SK-N-SH treated with all-trans-retinoic acid at 6 μM for 48 hours (cell line): ENCODE data around the gene MYO5C.

Experiments used
- ATAC-seq: fragments of 200-7000 bp; cut with Tn5 transposase; 3 replicates; pipeline ENCODE4 v1.9.1; 2020; ENCODE audit warnings: mild to moderate bottlenecking, moderate library complexity
- ARNTL ChIP-seq: fragments of 450-650 bp; formaldehyde crosslinking; IDR thresholded peaks from 2 replicates; pipeline ENCODE4 v1.5.0; 2020; ENCODE audit warnings: low read depth, mild to moderate bottlenecking, moderate library complexity, borderline replicate concordance
- BACH2 ChIP-seq: fragments of 250-450 bp; sonication (Bioruptor Pico); IDR thresholded peaks from 2 replicates; pipeline ENCODE4 v1.9.0; 2021; ENCODE audit warnings: mild to moderate bottlenecking, borderline replicate concordance
- CSDC2 ChIP-seq: fragments of 250-450 bp; sonication (Bioruptor Pico); IDR thresholded peaks from 2 replicates; pipeline ENCODE4 v1.5.0; 2020; ENCODE audit warnings: mild to moderate bottlenecking, moderate library complexity
- ESRRG ChIP-seq: fragments of 250-450 bp; sonication (Bioruptor Pico); IDR thresholded peaks from 2 replicates; pipeline ENCODE4 v1.6.1; 2021; ENCODE audit warnings: mild to moderate bottlenecking
- GLIS3 ChIP-seq: fragments of 250-450 bp; sonication (Bioruptor Pico); IDR thresholded peaks from 2 replicates; pipeline ENCODE4 v1.5.0; 2020; ENCODE audit warnings: mild to moderate bottlenecking, moderate library complexity
- ISL1 ChIP-seq: fragments of 250-450 bp; sonication (Bioruptor Pico); IDR thresholded peaks from 2 replicates; pipeline ENCODE4 v2.1.2; 2022; ENCODE audit warnings: mild to moderate bottlenecking, moderate library complexity
- OSR1 ChIP-seq: fragments of 250-450 bp; sonication (Bioruptor Pico); IDR thresholded peaks from 2 replicates; pipeline ENCODE4 v1.8.0; 2022; ENCODE audit warnings: moderate library complexity, mild to moderate bottlenecking, inconsistent platforms
- PPARA ChIP-seq: fragments of 250-450 bp; sonication (Bioruptor Pico); IDR thresholded peaks from 2 replicates; pipeline ENCODE4 v1.5.0; 2020; ENCODE audit warnings: mild to moderate bottlenecking, borderline replicate concordance
- RARB ChIP-seq: fragments of 250-450 bp; sonication (Bioruptor Pico); IDR thresholded peaks from 2 replicates; pipeline ENCODE4 v1.8.0; 2021; ENCODE audit warnings: mild to moderate bottlenecking, moderate library complexity
- SNAI2 ChIP-seq: fragments of 250-450 bp; sonication (Bioruptor Pico); IDR thresholded peaks from 2 replicates; pipeline ENCODE4 v1.5.0; 2020; ENCODE audit warnings: mild to moderate bottlenecking, moderate library complexity
- TCF4 ChIP-seq: fragments of 250-450 bp; sonication (Bioruptor Pico); IDR thresholded peaks from 2 replicates; pipeline ENCODE4 v1.8.0; 2021; ENCODE audit warnings: mild to moderate bottlenecking, moderate library complexity, borderline replicate concordance
- TOX ChIP-seq: fragments of 250-450 bp; sonication (Bioruptor Pico); IDR thresholded peaks from 2 replicates; pipeline ENCODE4 v1.8.0; 2021; ENCODE audit warnings: mild to moderate bottlenecking, moderate library complexity, borderline replicate concordance
- ZC3H10 ChIP-seq: fragments of 250-450 bp; sonication (Bioruptor Pico); IDR thresholded peaks from 2 replicates; pipeline ENCODE4 v1.5.1; 2021; ENCODE audit warnings: mild to moderate bottlenecking, moderate library complexity
- ZFP30 ChIP-seq: fragments of 450-650 bp; formaldehyde crosslinking; IDR thresholded peaks from 2 replicates; pipeline ENCODE4 v1.5.0; 2022; ENCODE audit warnings: mild to moderate bottlenecking, moderate library complexity
- ZNF565 ChIP-seq: fragments of 450-650 bp; formaldehyde crosslinking; conservative IDR thresholded peaks from 2 replicates; pipeline ENCODE4 v1.5.0; 2020; ENCODE audit warnings: low read depth, mild to moderate bottlenecking, moderate library complexity
- ZNF70 ChIP-seq: fragments of 450-650 bp; formaldehyde crosslinking; IDR thresholded peaks from 2 replicates; pipeline ENCODE4 v1.5.0; 2020; ENCODE audit warnings: mild to moderate bottlenecking, moderate library complexity
- ZNF8 ChIP-seq: fragments of 450-650 bp; formaldehyde crosslinking; IDR thresholded peaks from 2 replicates; pipeline ENCODE4 v1.5.0; 2020; ENCODE audit warnings: mild to moderate bottlenecking, moderate library complexity
- TF ChIP-seq, protein P1 (sequence below): fragments of 250-450 bp; sonication (Bioruptor Pico); IDR thresholded peaks from 2 replicates; pipeline ENCODE4 v1.5.0; 2020; ENCODE audit warnings: mild to moderate bottlenecking, moderate library complexity
- TF ChIP-seq, protein P2 (sequence below): fragments of 250-450 bp; sonication (Bioruptor Pico); IDR thresholded peaks from 2 replicates; pipeline ENCODE4 v1.5.1; 2021; ENCODE audit warnings: mild to moderate bottlenecking, moderate library complexity
- TF ChIP-seq, protein P3 (sequence below): fragments of 250-450 bp; sonication (Bioruptor Pico); IDR thresholded peaks from 2 replicates; pipeline ENCODE4 v1.5.1; 2020; ENCODE audit warnings: low read depth, mild to moderate bottlenecking, moderate library complexity
- TF ChIP-seq, protein P4 (sequence below): fragments of 250-450 bp; sonication (Bioruptor Pico); IDR thresholded peaks from 2 replicates; pipeline ENCODE4 v1.8.0; 2020; ENCODE audit warnings: mild to moderate bottlenecking, moderate library complexity, borderline replicate concordance

Gene MYO5C

DNA sequence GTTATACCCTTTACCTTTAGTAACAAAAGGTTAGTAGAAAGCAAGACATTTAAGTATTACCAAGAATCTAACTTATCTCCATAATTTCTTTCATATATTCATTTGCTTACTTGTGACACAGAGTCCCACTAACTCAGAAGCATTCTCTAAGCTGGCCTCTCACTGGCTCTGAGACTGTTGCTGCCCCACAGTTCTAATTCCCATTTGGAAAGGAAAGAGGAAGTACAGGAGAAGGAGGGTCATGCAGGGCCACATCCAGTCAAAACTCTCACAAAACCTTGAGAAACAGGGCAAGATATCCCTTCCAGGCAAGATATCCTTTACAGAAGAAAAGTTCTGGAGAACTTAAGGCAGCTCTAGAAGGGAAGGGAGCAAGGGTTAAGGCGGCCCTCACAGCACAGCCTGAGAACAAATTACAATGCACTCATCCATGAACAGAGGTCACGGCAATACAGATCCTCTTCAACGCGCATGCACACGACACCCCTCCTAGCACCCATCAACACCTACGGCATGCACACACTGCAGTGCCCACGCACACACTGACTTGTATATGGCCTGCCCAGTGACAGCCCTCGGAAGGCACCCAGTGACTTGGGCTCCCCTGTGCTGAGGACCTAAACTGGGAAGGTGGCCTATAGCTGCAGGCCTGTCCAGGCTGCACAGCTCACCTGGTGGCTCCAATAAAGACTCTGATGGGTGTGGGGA lies 13.0 kb upstream of the MYO5C start (continued):
- TF ChIP-seq, protein P1, sequence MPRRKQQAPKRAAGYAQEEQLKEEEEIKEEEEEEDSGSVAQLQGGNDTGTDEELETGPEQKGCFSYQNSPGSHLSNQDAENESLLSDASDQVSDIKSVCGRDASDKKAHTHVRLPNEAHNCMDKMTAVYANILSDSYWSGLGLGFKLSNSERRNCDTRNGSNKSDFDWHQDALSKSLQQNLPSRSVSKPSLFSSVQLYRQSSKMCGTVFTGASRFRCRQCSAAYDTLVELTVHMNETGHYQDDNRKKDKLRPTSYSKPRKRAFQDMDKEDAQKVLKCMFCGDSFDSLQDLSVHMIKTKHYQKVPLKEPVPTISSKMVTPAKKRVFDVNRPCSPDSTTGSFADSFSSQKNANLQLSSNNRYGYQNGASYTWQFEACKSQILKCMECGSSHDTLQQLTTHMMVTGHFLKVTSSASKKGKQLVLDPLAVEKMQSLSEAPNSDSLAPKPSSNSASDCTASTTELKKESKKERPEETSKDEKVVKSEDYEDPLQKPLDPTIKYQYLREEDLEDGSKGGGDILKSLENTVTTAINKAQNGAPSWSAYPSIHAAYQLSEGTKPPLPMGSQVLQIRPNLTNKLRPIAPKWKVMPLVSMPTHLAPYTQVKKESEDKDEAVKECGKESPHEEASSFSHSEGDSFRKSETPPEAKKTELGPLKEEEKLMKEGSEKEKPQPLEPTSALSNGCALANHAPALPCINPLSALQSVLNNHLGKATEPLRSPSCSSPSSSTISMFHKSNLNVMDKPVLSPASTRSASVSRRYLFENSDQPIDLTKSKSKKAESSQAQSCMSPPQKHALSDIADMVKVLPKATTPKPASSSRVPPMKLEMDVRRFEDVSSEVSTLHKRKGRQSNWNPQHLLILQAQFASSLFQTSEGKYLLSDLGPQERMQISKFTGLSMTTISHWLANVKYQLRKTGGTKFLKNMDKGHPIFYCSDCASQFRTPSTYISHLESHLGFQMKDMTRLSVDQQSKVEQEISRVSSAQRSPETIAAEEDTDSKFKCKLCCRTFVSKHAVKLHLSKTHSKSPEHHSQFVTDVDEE = no peak
- TF ChIP-seq ZNF565 (CRISPR knock-in tag) = no peak
- TF ChIP-seq, protein P2, sequence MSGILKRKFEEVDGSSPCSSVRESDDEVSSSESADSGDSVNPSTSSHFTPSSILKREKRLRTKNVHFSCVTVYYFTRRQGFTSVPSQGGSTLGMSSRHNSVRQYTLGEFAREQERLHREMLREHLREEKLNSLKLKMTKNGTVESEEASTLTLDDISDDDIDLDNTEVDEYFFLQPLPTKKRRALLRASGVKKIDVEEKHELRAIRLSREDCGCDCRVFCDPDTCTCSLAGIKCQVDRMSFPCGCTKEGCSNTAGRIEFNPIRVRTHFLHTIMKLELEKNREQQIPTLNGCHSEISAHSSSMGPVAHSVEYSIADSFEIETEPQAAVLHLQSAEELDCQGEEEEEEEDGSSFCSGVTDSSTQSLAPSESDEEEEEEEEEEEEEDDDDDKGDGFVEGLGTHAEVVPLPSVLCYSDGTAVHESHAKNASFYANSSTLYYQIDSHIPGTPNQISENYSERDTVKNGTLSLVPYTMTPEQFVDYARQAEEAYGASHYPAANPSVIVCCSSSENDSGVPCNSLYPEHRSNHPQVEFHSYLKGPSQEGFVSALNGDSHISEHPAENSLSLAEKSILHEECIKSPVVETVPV (CRISPR knock-in tag) = no peak

DNA sequence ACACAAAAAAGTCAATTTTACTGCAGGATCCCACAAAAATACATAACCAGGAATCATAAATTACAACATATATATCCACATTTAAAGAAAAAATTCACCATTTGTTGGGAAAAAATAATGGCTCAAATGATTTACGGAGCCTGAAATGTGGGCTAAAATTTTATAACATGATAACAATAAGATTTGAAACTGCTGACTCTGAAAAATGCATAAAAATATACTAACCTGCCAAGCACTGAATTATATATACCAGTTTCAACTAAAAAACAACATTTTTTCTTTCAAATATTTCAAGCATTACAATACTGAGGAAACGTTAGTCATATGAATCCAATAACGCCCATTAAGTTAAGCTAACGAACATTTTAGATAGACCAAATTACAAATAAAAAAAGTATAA lies 12.2 kb upstream of the MYO5C start:
- TF ChIP-seq SNAI2 (CRISPR knock-in tag) (no peak), ZNF8 (CRISPR knock-in tag) (no peak), ZC3H10 (CRISPR knock-in tag) (no peak), GLIS3 (no peak), OSR1 (CRISPR knock-in tag) (no peak), ZFP30 (no peak), CSDC2 (CRISPR knock-in tag) (no peak), RARB (CRISPR knock-in tag) (no peak), ZNF565 (CRISPR knock-in tag) (no peak), PPARA (no peak), TOX (CRISPR knock-in tag) (no peak), TCF4 (no peak)
- TF ChIP-seq, protein P3, sequence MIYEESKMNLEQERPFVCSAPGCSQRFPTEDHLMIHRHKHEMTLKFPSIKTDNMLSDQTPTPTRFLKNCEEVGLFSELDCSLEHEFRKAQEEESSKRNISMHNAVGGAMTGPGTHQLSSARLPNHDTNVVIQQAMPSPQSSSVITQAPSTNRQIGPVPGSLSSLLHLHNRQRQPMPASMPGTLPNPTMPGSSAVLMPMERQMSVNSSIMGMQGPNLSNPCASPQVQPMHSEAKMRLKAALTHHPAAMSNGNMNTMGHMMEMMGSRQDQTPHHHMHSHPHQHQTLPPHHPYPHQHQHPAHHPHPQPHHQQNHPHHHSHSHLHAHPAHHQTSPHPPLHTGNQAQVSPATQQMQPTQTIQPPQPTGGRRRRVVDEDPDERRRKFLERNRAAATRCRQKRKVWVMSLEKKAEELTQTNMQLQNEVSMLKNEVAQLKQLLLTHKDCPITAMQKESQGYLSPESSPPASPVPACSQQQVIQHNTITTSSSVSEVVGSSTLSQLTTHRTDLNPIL (CRISPR knock-in tag) = no peak
- TF ChIP-seq, protein P2 (CRISPR knock-in tag) = no peak
- TF ChIP-seq, protein P4, sequence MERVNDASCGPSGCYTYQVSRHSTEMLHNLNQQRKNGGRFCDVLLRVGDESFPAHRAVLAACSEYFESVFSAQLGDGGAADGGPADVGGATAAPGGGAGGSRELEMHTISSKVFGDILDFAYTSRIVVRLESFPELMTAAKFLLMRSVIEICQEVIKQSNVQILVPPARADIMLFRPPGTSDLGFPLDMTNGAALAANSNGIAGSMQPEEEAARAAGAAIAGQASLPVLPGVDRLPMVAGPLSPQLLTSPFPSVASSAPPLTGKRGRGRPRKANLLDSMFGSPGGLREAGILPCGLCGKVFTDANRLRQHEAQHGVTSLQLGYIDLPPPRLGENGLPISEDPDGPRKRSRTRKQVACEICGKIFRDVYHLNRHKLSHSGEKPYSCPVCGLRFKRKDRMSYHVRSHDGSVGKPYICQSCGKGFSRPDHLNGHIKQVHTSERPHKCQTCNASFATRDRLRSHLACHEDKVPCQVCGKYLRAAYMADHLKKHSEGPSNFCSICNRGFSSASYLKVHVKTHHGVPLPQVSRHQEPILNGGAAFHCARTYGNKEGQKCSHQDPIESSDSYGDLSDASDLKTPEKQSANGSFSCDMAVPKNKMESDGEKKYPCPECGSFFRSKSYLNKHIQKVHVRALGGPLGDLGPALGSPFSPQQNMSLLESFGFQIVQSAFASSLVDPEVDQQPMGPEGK = no peak
- TF ChIP-seq, all 23 proteins: peak for 0
- no peak for ATAC-seq

DNA sequence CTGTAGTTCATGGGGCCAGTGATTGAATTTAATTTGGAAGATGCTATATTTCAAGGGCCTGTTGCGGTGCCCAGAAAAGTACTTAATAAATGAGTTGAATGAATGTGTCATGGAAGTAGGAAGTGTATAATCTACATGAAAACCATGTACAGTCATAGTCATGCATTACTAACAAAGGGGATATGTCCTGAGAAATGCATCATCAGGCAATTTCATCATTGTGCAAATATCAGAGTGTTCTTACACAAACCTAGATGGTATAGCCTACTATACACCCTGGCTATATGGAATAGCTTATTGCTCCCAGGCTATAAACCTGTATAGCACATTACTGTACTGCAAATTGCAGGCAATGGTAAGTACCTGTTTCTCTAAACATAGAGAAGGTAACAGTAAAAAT lies 10.7 kb upstream of the MYO5C start:
- ATAC-seq = no peak

More for the DNA sequence above, 10.7 kb upstream of the MYO5C start:
- TF ChIP-seq ARNTL (CRISPR knock-in tag) = no peak
- no peak for TF ChIP-seq TOX (CRISPR knock-in tag)
- TF ChIP-seq ZNF70 (CRISPR knock-in tag) = no peak
- no peak for TF ChIP-seq CSDC2 (CRISPR knock-in tag)
- TF ChIP-seq, protein P3 (CRISPR knock-in tag) = no peak
- TF ChIP-seq, protein P4 = no peak
- TF ChIP-seq ZC3H10 (CRISPR knock-in tag) = no peak
- TF ChIP-seq SNAI2 (CRISPR knock-in tag) = no peak
- no peak for TF ChIP-seq ZNF8 (CRISPR knock-in tag)
- no peak for TF ChIP-seq ISL1 (CRISPR knock-in tag)
- TF ChIP-seq BACH2 = no peak
- TF ChIP-seq, protein P1 = no peak
- TF ChIP-seq ESRRG (CRISPR knock-in tag) = no peak
- no peak for TF ChIP-seq GLIS3
